ENCODE data around the gene C5orf47.

GRCh38 chr5:173997331-173997730, 8.4 kb downstream of the C5orf47 start:
- TF ChIP-seq EZH2 (IDR thresholded peaks at IDR 0.05) (no peak), POLR2AphosphoS5 (IDR thresholded peaks at IDR 0.05; ENCODE audit: borderline replicate concordance, low read depth, low read length) (no peak)
